GM20000 (cell line): ENCODE data around the gene KLHDC9.

Experiments used
- DNase-seq: peaks from one replicate; pipeline ENCODE4 v3.0.0; 2012; ENCODE audit warnings: low spot score
- TF ChIP-seq, protein P1 (sequence below): IDR thresholded peaks from 2 replicates; pipeline ENCODE4 v1.5.1; 2012; ENCODE audit warnings: mild to moderate bottlenecking, control low read depth; ENCODE audit errors: extremely low read depth, missing control alignments

The KLHDC9 gene

DNA sequence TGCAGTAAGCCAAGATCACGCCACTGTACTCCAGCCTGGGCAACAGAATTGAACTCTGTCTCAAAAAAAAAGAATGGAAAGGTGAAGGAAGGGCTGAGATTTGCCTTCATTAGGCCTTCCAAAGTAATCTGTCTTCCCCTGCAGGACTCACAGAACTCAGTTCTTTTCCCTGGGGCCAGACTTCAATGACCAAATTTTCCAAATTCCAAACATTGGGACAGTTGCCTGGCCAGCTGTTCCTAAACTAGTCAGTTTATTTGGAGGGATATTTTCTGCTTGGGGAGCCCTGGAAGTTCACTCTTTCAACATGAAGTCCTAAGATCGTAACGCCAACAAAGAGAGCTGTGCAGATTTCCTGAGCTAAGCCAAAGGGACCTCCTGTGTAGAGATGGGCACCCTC, 39.7 kb downstream of the KLHDC9 start:
- TF ChIP-seq, protein P1, sequence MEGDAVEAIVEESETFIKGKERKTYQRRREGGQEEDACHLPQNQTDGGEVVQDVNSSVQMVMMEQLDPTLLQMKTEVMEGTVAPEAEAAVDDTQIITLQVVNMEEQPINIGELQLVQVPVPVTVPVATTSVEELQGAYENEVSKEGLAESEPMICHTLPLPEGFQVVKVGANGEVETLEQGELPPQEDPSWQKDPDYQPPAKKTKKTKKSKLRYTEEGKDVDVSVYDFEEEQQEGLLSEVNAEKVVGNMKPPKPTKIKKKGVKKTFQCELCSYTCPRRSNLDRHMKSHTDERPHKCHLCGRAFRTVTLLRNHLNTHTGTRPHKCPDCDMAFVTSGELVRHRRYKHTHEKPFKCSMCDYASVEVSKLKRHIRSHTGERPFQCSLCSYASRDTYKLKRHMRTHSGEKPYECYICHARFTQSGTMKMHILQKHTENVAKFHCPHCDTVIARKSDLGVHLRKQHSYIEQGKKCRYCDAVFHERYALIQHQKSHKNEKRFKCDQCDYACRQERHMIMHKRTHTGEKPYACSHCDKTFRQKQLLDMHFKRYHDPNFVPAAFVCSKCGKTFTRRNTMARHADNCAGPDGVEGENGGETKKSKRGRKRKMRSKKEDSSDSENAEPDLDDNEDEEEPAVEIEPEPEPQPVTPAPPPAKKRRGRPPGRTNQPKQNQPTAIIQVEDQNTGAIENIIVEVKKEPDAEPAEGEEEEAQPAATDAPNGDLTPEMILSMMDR, result no peak
- DNase-seq, result no peak

DNA sequence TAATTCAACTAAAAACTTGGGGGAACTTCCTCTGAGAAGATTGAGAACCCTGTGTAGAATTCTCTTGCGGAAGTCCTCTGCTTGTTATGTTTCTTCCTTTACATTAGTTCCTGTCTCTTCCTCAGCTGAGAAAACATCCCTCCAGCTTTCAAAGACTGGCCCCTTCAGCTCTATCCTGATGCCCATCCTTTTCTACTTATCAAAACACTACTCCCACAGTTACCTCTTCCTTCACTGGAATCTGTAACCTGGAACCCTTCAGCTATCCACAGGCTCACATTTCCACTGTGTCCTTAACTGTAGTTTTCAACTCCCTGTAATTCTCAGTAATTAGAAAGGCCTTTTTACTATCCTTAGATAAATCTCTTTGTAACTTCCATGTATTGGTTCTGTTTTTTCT, 40.3 kb downstream of the KLHDC9 start:
- TF ChIP-seq, protein P1, result no peak
- DNase-seq, result no peak

DNA sequence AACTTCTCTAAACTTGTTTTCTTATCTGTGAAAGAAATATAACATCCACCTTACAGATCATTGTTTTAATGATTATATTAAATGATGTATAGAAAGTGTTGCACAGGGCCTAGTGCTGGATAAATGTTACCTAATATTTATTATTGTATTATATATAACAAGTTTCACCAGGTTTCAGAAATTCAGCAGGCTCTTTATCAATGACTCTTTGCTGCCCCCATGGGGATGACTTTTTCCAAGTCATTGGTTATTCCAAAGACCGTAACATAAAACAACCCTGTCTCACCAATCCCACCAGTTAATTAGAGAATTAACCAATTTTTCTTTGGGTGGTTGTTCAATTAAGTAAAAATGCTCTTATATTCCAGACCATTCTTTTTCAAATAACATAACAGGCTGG, 41.6 kb downstream of the KLHDC9 start:
- DNase-seq, result peak; percentile 69
- TF ChIP-seq, protein P1, result no peak

DNA sequence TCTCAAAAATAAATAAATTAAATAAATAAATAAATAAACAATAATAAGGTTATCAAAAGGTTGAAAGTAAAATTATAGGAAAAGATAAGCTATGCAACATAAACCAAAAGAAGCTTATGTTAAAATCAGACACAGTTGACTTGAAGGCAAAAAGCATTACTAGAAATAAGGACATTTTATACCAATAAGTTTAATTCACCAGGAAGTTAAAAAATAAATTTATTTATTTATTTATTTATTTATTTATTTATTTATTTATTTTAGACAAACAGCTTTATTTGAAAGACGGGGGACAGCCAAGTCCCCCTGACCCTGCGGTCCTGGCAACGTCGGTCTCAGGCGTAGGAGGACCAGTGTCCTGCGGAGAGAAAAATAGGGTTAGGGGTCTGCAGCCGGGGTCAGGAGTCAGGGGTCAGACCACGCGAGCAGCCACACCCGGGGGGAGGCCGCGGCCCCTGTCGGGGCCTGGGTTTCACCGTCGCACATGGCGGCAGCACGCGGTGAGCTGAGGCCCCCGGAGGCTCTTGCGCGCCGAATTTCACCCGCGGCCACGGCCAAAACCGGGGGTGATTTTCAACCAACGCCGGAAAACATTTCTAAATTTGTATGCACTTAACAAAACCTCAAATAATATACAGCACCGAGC, 42.7 kb downstream of the KLHDC9 start:
- TF ChIP-seq, protein P1, result no peak
- no peak for DNase-seq

DNA sequence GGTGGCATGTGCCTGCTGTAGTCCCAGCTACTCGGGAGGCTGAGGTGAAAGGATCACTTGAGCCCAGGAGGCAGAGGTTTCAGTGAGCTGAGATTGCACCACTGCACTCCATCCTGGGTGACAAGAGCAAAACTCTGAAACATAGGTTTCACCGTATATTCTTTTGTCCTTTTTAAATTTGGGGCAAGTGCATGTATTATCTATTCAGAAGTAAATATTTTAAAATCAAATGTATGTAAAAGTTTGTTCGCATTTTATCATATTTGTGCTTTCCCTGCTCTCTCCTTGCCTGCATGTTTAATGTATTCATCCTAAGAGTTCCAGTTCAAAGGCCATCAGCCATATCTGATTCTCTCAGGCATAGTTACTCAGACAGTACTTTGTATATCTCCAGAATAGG, 47.7 kb downstream of the KLHDC9 start:
- TF ChIP-seq, protein P1, result no peak
- DNase-seq, result no peak
